Liver (tissue), 9 donors: ENCODE data around the gene PAK1IP1. TPM values are rescaled to one million over a fixed set of nuclear protein-coding genes. Genes with fewer than 3 reads are reported as not detected.

ENCODE experiments used
- DNase-seq: peaks from one replicate; pipeline ENCODE4 v3.0.0-alpha.2; 2017; ENCODE audit warnings: low spot score
- H3K27ac ChIP-seq, 2 donors: one replicate each; pipeline ENCODE4 v1.7.0; 2013; ENCODE audit warnings: inconsistent platforms in 2 of 2, low read length in 2 of 2, control low read depth in 1 of 2, low read depth in 1 of 2, mild to moderate bottlenecking in 1 of 2
- H3K27me3 ChIP-seq, 4 donors: one replicate each; pipeline versions ENCODE4 v1.6.1 to v1.7.0; 2013; ENCODE audit warnings: low read length in 3 of 4, inconsistent platforms in 1 of 4, mild to moderate bottlenecking in 1 of 4, moderate library complexity in 1 of 4; ENCODE audit not compliant: control insufficient read depth in 4 of 4, insufficient read depth in 4 of 4
- H3K36me3 ChIP-seq, 4 donors: one replicate each; pipeline versions ENCODE4 v1.6.1 to v1.7.0; 2013; ENCODE audit warnings: low read length in 3 of 4, mild to moderate bottlenecking in 3 of 4, low read depth in 1 of 4, moderate library complexity in 1 of 4; ENCODE audit not compliant: control insufficient read depth in 4 of 4, insufficient read depth in 3 of 4
- H3K4me1 ChIP-seq, 4 donors: one replicate each; pipeline versions ENCODE4 v1.6.1 to v1.7.0; 2013; ENCODE audit warnings: low read length in 3 of 4, mild to moderate bottlenecking in 3 of 4, moderate library complexity in 1 of 4; ENCODE audit not compliant: control insufficient read depth in 4 of 4, insufficient read depth in 4 of 4
- H3K4me3 ChIP-seq, 3 donors: one replicate each; pipeline versions ENCODE4 v1.6.1 to v1.7.0; 2013; ENCODE audit warnings: low read length in 3 of 3, control low read depth in 1 of 3, low read depth in 1 of 3, mild to moderate bottlenecking in 1 of 3
- H3K9ac ChIP-seq, 2 donors: one replicate each; pipeline ENCODE4 v1.7.0; 2013; ENCODE audit warnings: low read length in 2 of 2, mild to moderate bottlenecking in 2 of 2, moderate library complexity in 2 of 2, control low read depth in 1 of 2, low read depth in 1 of 2
- H3K9me3 ChIP-seq, 4 donors: one replicate each; pipeline versions ENCODE4 v1.6.1 to v1.7.0; 2013; ENCODE audit warnings: low read length in 3 of 4; ENCODE audit not compliant: control insufficient read depth in 4 of 4
- ATF3 ChIP-seq: IDR thresholded peaks from 2 replicates; pipeline ENCODE4 v1.6.1; 2016; ENCODE audit warnings: antibody characterized with exemption
- CTCF ChIP-seq: fragments of 150-350 bp; IDR thresholded peaks from 2 replicates; pipeline ENCODE4 v1.5.1; 2017; ENCODE audit warnings: improper control_type of control experiment, low read depth, low read length; ENCODE audit not compliant: missing input control
- FOXA1 ChIP-seq: IDR thresholded peaks from 2 replicates; pipeline ENCODE4 v1.6.1; 2016; ENCODE audit warnings: antibody characterized with exemption
- FOXA2 ChIP-seq: IDR thresholded peaks from 2 replicates; pipeline ENCODE4 v1.6.1; 2016; ENCODE audit warnings: antibody characterized with exemption
- HNF4G ChIP-seq: IDR thresholded peaks from 2 replicates; pipeline ENCODE4 v1.6.1; 2016; ENCODE audit warnings: antibody characterized with exemption
- MAX ChIP-seq: IDR thresholded peaks from 2 replicates; pipeline ENCODE4 v1.6.1; 2016; ENCODE audit warnings: antibody characterized with exemption
- RAD21 ChIP-seq, 2 donors: IDR thresholded peaks; 2 replicates each; pipeline ENCODE4 v1.6.1; 2016; ENCODE audit warnings: antibody characterized with exemption in 2 of 2, mild to moderate bottlenecking in 2 of 2
- REST ChIP-seq: IDR thresholded peaks from 2 replicates; pipeline ENCODE4 v1.6.1; 2016; ENCODE audit warnings: antibody characterized with exemption, mild to moderate bottlenecking
- RXRA ChIP-seq, 2 donors: IDR thresholded peaks; 2 replicates each; pipeline ENCODE4 v1.6.1; 2017 to 2018; ENCODE audit warnings: antibody characterized with exemption in 2 of 2, mild to moderate bottlenecking in 1 of 2
- YY1 ChIP-seq: IDR thresholded peaks from 2 replicates; pipeline ENCODE4 v1.6.1; 2016; ENCODE audit warnings: antibody characterized with exemption, mild to moderate bottlenecking
- ZBTB33 ChIP-seq: IDR thresholded peaks from 2 replicates; pipeline ENCODE4 v1.6.1; 2016; ENCODE audit warnings: antibody characterized with exemption
- WGBS: extraction: QIAGEN DNeasy Blood & Tissue Kit; methylation state at CpG from one replicate; pipeline ENCODE4 v1.1.7; 2013; 5-methylcytosine and 5-hydroxymethylcytosine counted together
- polyA plus RNA-seq, 2 donors: library from polyadenylated mRNA; stranded (reverse) in 1 of 2; unstranded in 1 of 2; fragments of 200-250 nt in 1 of 2; fragments of >200 nt in 1 of 2; fragmentation: Nextera tagmentation in 1 of 2; extraction: Ambion mirVana in 1 of 2; gene quantifications; one replicate each; pipeline versions ENCODE4 v1.2.1 to v1.2.3, GENCODE V29; 2013 to 2015
- total RNA-seq, 2 donors: library from RNA; depleted of rRNA; stranded (reverse); fragments of >200 nt; gene quantifications; one replicate each; pipeline ENCODE4 v1.2.3, GENCODE V29; 2014
- donor health status: healthy.
- donor health status: healthy.
- donor health status: healthy.
- donor health status: healthy.
- donor health status: healthy.

The PAK1IP1 gene
- total and polyA plus RNA-seq, 4 donors: 6.0 to 10.8 (median 7.7) TPM

- TF ChIP-seq CTCF: no peak
Measured at GRCh38 chr6:10730254-10730653, 35.5 kb downstream of the PAK1IP1 start (continued).

GRCh38 chr6:10733151-10733715 lies 38.5 kb downstream of the PAK1IP1 start:
- WGBS: 94% methylated on average over 17 of the region's 17 CpGs
- Histone ChIP-seq H3K9me3 (no peaks in the 10 kb centered on the region), H3K36me3 (peaks cover 5 to 42% (median 23%) of the 10 kb centered on the region in 4 donors), H3K27me3 (no peaks in the 10 kb centered on the region), H3K4me3 (no peak overlapping the region), H3K27ac (no peak overlapping the region), H3K9ac (no peak overlapping the region), H3K4me1 (no peaks in the 10 kb centered on the region)
- DNase-seq: no peak
- TF ChIP-seq RAD21 (IDR thresholded peaks at IDR 0.05) (no peak), MAX (no peak), FOXA1 (no peak), HNF4G (no peak), YY1 (no peak), RXRA (IDR thresholded peaks at IDR 0.05) (no peak), REST (no peak), FOXA2 (no peak), ATF3 (no peak), ZBTB33 (no peak), CTCF (no peak)
